Body of pancreas (tissue), 4 donors: ENCODE measurements around the gene SIGLEC11.

Source experiments
- POLR2A ChIP-seq, 3 donors: fragments of 450-650 bp; IDR thresholded peaks; one replicate each; pipeline ENCODE4 v1.6.1; 2016; ENCODE audit warnings: antibody characterized with exemption in 3 of 3, mild to moderate bottlenecking in 2 of 3
- TF ChIP-seq, protein P1 (sequence below), 7 experiments: fragments of 450-650 bp in 4 of 7; fragments of 200-600 bp in 3 of 7; sonication (generic) in 3 of 7; IDR thresholded peaks; one replicate each; pipeline ENCODE4 v1.5.1; 2016 to 2019; ENCODE audit warnings: antibody characterized with exemption in 7 of 7

DNA sequence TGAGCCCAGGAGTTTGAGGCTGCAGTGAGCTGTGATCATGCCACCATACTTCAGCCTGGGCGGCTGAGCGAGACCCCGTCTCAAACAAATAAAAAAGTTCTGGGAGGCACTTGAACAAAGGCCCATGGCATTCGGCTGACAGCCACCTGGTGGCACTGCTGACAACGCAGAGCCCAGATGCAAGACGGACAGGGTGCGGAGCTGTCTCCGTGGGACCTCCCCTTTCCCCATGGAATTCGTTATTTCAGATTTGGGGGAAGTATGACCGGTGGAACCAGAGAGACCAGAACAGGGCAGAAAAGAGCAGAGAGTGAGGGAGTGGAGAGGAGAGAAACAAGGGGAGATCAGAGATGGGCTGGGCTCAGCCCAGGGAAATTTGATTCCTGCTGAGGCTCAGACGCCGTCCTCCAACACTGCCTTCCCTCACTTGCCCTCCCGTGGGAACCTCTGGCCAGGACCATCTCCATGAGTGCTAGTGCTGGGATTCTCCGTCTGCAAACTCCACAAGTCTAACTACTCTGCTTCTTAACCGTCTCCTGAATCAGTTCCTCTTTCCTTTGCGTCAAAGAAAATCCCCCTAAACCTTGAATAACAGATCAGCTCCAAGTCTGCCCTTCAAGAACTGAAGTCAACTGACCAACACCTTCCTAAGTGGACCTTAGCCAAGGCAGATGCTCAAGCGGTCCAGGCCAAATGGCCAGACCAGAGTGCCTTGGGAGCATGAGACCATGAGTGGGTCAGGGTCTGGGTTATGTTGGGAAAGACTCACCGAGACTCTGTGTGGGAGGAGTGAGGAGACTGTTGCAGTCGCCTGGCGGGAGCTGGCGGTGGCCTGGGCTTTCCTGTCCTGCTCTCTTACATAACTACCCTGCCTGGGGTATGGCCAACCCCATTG lies 43.9 kb downstream of the SIGLEC11 start:
- TF ChIP-seq, protein P1, sequence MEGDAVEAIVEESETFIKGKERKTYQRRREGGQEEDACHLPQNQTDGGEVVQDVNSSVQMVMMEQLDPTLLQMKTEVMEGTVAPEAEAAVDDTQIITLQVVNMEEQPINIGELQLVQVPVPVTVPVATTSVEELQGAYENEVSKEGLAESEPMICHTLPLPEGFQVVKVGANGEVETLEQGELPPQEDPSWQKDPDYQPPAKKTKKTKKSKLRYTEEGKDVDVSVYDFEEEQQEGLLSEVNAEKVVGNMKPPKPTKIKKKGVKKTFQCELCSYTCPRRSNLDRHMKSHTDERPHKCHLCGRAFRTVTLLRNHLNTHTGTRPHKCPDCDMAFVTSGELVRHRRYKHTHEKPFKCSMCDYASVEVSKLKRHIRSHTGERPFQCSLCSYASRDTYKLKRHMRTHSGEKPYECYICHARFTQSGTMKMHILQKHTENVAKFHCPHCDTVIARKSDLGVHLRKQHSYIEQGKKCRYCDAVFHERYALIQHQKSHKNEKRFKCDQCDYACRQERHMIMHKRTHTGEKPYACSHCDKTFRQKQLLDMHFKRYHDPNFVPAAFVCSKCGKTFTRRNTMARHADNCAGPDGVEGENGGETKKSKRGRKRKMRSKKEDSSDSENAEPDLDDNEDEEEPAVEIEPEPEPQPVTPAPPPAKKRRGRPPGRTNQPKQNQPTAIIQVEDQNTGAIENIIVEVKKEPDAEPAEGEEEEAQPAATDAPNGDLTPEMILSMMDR (IDR thresholded peaks at IDR 0.05): no peak
- no peak for TF ChIP-seq POLR2A (IDR thresholded peaks at IDR 0.05)
